HepG2 (cell line): ENCODE measurements around the gene KRTAP10-4.

Source experiments
- ARID2 ChIP-seq: sonication (generic); formaldehyde crosslinking; IDR thresholded peaks from 2 replicates; pipeline ENCODE4 v1.8.1; 2022; ENCODE audit warnings: mild to moderate bottlenecking, missing genetic modification reagents, borderline replicate concordance
- EZH2 ChIP-seq: conservative IDR thresholded peaks from 2 replicates; pipeline ENCODE4 v1.6.1; 2012; ENCODE audit warnings: mild to moderate bottlenecking, low read depth, low read length, moderate library complexity
- GATAD2A ChIP-seq: IDR thresholded peaks from 2 replicates; pipeline ENCODE4 v1.6.1; 2016
- HINFP ChIP-seq: sonication (generic); formaldehyde crosslinking; IDR thresholded peaks from 2 replicates; pipeline ENCODE4 v1.4.0; 2020; ENCODE audit warnings: low read depth, mild to moderate bottlenecking, missing genetic modification reagents
- HIVEP1 ChIP-seq: sonication (generic); formaldehyde crosslinking; IDR thresholded peaks from 2 replicates; pipeline ENCODE4 v1.4.0; 2020; ENCODE audit warnings: mild to moderate bottlenecking, missing genetic modification reagents
- MYC ChIP-seq: sonication (generic); formaldehyde crosslinking; IDR thresholded peaks from 2 replicates; pipeline ENCODE4 v1.9.0; 2021; ENCODE audit warnings: missing genetic modification reagents, borderline replicate concordance
- POLR2AphosphoS5 ChIP-seq: IDR thresholded peaks from 2 replicates; pipeline ENCODE4 v1.6.1; 2012; ENCODE audit warnings: low read depth, low read length
- SP5 ChIP-seq: IDR thresholded peaks from 2 replicates; pipeline ENCODE4 v1.6.1; 2016; ENCODE audit warnings: low read depth, borderline replicate concordance
- ZNF362 ChIP-seq: sonication (generic); formaldehyde crosslinking; IDR thresholded peaks from 2 replicates; pipeline ENCODE4 v1.4.0; 2020; ENCODE audit warnings: missing genetic modification reagents, mild to moderate bottlenecking, borderline replicate concordance
- ZNF709 ChIP-seq: sonication (generic); formaldehyde crosslinking; IDR thresholded peaks from 2 replicates; pipeline ENCODE4 v1.5.0; 2020; ENCODE audit warnings: mild to moderate bottlenecking, missing genetic modification reagents

- no peak for TF ChIP-seq ZNF709 (CRISPR knock-in tag)
- TF ChIP-seq SP5 (CRISPR knock-in tag): no peak
- TF ChIP-seq ZNF362 (CRISPR knock-in tag): no peak
- no peak for TF ChIP-seq HIVEP1 (CRISPR knock-in tag)
- TF ChIP-seq HINFP (CRISPR knock-in tag): no peak
- no peak for TF ChIP-seq POLR2AphosphoS5
- TF ChIP-seq MYC (CRISPR knock-in tag): no peak
- TF ChIP-seq EZH2: no peak
- TF ChIP-seq GATAD2A (CRISPR knock-in tag): no peak
- TF ChIP-seq ARID2 (CRISPR knock-in tag): no peak
Observed at GRCh38 chr21:44603911-44604310, 30.4 kb downstream of the KRTAP10-4 start.
